NCI-H774 (cell line): ENCODE data around the gene TMEM242.

Source experiments
- DNase-seq: peaks from one replicate; lab custom pipeline; 2025; lab: John Stamatoyannopoulos, UW

The TMEM242 gene

DNA sequence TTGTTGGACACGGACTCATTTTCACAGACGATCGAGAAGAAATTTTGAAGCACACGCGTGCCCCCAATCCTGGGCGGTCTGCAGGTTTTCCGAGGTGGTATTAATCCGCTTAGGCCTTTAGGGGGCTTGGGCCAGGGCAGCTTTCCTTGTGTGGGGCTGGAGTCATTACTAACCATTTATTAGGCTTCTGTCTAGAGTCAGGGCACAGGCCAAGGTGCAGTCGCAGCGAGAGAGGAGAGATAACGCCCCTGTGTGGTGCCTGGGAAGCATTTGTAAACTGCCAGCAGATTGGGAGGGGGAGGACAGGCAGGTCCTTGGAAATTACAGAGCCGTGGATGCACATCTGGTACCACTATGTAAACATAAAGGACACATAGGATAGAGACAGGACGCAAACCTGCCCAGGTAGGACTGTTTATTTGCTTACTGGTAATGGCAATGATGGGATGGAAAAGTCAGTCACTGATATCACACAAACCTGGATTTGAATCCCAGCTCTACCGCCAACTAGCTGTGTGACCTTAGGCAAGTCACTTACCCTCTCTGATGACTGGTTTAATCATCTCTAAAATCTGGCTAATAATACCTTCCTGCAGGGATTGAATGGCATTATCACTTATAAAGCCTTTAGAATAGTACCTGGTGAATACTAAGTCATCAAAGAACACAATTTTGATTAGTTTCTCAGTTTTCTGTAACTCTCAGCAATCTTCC is 76.4 kb downstream of the TMEM242 start:
- DNase-seq, result no peak

DNA sequence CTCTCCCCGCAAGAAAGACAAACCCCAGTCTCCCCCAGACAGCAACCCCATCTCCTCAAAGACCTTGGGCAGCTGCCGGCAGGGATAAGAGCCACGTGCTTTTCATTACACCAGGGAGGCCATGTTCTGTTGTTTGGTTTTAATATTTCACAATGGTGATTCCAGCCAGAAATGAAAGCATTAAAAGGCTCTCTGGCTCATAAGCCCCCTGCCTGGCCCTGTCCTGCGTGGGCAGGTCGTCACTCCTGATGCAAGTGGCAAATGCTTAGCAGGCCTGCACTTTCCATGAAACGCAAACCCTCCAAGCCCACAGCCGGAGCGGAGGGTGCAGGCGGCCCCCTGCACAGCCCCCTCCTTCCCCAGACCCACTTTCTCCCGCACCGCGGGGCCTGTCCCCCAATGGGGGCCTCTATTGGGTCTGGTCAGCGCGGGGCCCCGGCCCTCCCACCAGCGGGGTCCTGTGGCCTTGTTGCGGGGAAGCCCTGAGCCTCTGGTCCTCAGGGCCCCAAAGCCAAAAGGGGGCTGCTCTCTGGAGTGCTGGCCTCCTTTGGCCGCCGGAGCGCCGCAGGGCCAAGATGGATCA is 77.2 kb downstream of the TMEM242 start:
- DNase-seq, result no peak

- no peak for DNase-seq
Observed at GRCh38 chr6:157245436-157245835, 77.9 kb downstream of the TMEM242 start.

GRCh38 chr6:157244780-157245179 is 78.5 kb downstream of the TMEM242 start:
- DNase-seq, result no peak

DNA sequence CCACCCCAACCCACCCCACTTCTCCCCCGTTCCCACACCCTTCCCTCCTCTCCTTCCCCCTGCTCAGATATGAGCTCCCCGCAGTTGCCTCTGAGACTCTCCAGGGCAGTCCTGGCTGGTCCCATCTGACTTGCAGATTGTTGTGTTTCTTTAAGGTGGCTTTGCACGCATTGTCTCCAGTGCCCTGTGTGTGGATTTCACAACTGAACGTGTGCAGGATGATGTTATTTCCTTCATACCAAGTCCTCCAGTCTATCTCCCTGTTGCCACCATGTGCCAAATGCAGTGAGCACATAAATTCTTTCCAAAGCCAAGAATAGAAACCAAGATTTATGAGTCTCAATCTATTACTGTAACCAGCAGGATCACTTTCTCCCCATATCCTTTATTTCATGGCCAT is 79.1 kb downstream of the TMEM242 start:
- DNase-seq, result no peak

- peak; percentile 35 for DNase-seq
Observed at GRCh38 chr6:157242791-157243190, 80.5 kb downstream of the TMEM242 start.

- DNase-seq, result no peak
Observed at GRCh38 chr6:157240960-157241311, 82.4 kb downstream of the TMEM242 start.

- DNase-seq, result peak; percentile 68
Observed at GRCh38 chr6:157240059-157240959, 83.0 kb downstream of the TMEM242 start.

GRCh38 chr6:157239671-157240058 is 83.7 kb downstream of the TMEM242 start:
- no peak for DNase-seq
